Endometrium (tissue), 2 donors: ENCODE results near the gene LIMK1.

ENCODE experiments used
- FAIRE-seq: peaks from 2 replicates; lab custom pipeline; 2012; peaks lifted over from hg19 to GRCh38; lab: Jason Lieb, UNC
- donor health status: control.
- donor health status: control.

LIMK1 gene

DNA sequence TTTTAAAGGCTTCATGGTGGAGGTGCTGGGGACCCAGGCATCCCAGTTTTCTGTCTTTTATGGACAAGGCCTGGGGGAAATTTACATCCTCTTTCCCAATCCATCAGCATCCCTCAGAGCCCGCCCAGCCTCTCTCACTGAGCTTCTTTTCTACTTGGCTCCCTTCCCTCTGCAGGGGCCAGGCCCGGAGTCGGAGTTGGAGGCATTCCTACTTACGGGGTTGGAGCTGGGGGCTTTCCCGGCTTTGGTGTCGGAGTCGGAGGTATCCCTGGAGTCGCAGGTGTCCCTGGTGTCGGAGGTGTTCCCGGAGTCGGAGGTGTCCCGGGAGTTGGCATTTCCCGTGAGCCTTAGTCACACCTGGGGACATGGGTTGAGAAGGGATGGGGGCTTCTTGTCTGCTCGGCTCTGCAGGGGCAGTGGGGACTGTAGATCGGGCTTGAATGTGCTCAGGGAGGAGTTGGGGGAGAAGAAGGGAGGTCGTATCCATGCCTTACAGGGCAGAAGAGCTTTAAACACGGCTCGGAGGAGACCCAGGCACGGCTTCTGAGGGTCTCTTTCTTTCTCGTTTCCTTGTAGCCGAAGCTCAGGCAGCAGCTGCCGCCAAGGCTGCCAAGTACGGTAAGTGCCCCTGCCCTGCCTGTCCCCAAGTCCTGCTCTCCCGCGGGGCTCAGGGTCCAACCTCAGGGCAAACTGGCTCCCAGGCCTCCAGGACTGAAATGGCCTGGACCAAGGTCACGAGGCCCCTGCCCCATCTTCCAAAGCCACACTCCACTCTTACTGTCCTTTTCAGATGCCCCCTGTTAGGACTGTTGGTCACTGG lies 27.3 kb upstream of the LIMK1 start:
- no peak for FAIRE-seq

DNA sequence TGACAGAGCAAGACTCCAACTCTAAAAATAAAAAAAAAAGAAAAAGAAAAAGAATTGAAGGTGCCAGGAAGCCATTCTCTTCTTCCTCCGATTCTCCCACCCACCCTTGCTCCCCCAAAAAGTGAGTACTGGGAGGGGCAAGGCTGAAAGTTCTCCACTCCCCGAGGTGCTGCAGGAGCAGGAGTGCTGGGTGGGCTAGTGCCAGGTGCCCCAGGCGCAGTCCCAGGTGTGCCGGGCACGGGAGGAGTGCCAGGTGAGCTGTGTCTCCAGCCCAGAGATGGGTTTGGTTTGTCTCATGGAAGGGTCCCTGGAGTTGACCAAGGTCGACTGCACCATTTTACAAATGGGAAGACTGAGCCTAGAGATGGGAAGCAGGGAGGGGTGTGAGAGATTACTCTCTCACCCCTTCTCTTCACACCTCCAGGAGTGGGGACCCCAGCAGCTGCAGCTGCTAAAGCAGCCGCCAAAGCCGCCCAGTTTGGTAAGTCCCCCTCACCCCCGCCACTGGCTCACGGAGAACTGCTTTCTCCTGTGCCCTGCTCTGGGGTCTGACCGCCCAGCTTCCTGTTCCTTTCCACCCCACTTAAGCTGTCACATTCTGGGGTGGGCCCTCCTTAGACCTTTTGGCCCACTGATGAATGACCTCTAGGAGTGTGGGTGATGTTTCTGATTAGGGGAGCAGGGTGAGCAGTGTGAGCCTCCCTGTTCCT lies 26.2 kb upstream of the LIMK1 start:
- no peak for FAIRE-seq

DNA sequence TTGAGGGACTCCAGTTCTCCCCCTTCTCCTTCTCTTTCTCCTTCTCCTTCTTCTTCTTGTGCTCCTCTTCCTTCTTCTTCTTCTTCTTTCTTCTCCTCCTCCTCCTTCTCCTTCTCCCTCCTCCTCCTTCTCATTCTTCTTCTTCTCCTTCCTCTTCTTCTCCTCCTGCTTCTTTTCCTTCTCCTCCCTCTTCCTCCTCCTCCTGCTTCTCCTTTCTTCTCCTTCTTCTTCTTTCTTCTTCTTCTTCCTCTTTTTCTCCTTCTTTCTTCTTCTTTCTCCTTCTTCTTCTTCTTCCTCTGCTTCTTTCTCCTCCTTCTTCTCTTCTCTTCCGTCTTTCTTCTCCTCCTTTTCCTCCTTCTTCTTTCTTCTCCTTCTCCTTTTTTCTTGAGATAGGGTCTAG lies 25.6 kb upstream of the LIMK1 start:
- FAIRE-seq: no peak

GRCh38 chr7:74058486-74058885 lies 25.1 kb upstream of the LIMK1 start:
- FAIRE-seq: no peak

- no peak for FAIRE-seq
Measured at GRCh38 chr7:74059037-74059436, 24.6 kb upstream of the LIMK1 start.

DNA sequence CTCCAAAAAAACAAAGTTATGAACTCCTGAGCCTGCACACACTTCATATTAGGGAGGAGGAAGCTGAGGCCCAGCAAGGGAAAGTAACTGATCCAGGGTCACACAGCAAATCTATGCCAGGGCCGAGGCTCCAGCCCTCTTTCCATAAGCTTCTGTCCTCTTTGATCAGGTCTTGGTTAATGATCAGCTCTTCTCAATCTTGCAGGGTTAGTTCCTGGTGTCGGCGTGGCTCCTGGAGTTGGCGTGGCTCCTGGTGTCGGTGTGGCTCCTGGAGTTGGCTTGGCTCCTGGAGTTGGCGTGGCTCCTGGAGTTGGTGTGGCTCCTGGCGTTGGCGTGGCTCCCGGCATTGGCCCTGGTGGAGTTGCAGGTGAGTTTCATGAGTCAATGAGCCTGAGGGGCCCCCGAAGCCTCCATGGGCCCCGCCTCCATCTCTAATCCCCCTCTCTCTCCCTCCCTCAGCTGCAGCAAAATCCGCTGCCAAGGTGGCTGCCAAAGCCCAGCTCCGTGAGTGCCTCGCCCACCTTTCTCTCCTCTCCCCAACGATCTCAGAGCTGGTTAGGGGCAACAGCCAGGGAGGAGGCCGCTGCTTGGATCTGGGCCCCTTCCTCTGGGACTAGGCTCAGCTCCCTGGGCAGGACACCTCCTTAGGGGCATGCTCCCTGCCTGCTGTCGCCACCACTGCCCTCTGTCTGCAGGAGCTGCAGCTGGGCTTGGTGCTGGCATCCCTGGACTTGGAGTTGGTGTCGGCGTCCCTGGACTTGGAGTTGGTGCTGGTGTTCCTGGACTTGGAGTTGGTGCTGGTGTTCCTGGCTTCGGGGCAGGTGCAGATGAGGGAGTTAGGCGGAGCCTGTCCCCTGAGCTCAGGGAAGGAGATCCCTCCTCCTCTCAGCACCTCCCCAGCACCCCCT lies 23.7 kb upstream of the LIMK1 start:
- FAIRE-seq: no peak

DNA sequence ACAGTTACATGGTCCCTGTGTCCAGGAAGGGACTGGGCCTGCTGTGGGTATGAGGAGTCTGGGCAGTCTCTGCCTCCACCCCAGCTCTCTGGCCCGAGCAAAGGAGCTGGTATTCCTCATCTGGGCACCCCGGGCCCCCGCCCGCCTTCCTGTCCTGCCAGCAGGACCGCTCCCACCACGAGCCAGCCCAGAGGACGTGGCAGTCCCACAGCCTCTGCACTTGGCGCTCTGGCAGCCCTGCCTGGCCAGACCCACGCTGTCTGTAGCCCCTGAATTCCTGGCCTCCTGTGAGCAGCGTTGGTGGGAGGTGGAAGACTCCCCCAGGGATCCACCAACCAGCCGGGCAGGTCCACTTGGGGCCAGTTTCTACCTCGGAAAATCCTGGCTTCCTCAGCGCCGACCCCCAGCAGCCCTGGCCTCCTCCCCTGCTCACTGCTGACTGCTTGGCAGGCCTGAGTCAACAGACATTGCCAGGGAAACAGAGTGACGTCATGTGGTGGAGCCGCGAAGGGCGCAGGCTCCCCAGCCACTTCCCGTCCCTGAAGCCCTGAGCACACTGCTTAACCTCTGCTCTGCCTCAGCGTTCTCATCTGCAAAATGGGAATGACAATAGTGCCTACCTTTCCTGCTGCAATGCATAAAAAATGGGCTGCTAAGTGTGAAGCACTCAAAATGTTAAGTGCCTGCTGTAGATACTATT lies 21.6 kb upstream of the LIMK1 start:
- no peak for FAIRE-seq

DNA sequence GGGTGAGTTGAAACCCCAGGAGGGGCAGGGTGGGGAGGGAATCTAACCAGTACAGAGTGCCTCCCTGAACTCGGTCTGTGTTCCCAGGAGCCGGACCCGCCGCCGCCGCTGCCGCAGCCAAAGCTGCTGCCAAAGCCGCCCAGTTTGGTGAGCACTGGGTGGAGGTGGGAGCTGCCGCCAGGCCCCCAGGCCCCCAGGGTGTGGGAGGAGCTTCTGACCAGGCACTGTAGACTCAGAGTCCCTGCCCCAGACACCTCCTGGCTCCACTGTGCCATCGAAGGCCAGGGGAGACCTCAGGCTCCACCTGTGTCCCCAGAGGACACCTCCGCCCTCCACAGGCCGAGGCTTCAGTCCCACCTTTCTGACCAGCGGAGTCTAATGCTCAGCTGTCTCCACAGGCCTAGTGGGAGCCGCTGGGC lies 20.4 kb upstream of the LIMK1 start:
- FAIRE-seq: no peak

GRCh38 chr7:74063646-74064045 lies 20.0 kb upstream of the LIMK1 start:
- no peak for FAIRE-seq

DNA sequence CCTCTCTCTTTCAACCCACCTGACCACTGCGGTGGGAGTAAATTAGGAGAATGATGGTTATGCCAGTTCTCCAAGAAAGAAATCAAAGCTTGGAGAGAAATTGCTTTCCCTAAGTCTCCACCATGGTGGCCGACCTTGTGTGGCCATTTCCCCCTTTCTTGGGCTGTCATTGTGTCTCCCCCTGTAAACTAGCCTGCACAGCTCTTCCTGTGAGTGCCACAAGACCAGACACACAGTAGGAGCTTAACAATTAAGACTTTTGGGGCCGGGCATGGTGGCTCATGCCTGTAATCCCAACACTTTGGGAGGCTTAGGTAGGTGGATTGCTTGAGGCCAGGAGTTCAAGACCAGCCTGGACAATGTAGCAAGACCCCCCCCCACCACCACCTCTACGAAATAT lies 18.9 kb upstream of the LIMK1 start:
- no peak for FAIRE-seq

DNA sequence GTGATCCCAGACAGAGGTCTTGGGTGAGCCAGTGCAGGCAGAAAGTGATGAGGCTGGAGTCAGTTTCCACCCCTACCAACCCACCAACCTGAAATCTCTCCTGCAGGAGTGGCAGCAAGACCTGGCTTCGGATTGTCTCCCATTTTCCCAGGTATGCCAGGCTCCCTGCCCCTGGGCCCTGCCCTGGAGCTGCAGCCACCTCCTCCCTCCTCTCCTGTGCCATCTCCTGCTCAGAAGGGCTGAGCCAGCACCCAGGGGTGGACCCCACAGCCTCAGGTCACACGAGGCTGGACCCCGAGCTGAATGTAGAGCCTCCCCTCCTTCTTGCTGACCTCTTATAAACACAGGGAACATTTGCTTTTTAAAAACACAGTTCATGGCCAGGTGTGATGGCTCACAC lies 17.0 kb upstream of the LIMK1 start:
- no peak for FAIRE-seq

DNA sequence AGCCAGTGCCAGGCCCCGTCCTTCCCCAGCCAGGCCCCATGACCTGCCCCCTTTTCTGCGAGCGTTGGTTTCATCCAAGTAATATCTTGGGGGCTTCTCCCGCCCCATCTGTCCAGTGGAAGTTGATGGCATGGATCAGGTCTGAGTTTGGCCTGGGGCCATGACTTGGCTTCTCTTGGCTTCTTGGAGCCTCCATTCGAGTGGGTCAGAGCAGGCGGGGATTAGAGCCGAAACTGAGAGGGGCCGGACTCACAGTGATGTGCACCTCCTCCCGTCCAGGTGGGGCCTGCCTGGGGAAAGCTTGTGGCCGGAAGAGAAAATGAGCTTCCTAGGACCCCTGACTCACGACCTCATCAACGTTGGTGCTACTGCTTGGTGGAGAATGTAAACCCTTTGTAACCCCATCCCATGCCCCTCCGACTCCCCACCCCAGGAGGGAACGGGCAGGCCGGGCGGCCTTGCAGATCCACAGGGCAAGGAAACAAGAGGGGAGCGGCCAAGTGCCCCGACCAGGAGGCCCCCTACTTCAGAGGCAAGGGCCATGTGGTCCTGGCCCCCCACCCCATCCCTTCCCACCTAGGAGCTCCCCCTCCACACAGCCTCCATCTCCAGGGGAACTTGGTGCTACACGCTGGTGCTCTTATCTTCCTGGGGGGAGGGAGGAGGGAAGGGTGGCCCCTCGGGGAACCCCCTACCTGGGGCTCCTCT lies 15.1 kb upstream of the LIMK1 start:
- FAIRE-seq: no peak

DNA sequence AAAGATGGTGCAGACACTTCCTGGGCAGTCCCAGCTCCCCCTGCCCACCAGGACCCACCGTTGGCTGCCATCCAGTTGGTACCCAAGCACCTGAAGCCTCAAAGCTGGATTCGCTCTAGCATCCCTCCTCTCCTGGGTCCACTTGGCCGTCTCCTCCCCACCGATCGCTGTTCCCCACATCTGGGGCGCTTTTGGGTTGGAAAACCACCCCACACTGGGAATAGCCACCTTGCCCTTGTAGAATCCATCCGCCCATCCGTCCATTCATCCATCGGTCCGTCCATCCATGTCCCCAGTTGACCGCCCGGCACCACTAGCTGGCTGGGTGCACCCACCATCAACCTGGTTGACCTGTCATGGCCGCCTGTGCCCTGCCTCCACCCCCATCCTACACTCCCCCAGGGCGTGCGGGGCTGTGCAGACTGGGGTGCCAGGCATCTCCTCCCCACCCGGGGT lies 14.5 kb upstream of the LIMK1 start:
- FAIRE-seq: no peak

GRCh38 chr7:74069790-74070618 lies 13.6 kb upstream of the LIMK1 start:
- FAIRE-seq: no peak

DNA sequence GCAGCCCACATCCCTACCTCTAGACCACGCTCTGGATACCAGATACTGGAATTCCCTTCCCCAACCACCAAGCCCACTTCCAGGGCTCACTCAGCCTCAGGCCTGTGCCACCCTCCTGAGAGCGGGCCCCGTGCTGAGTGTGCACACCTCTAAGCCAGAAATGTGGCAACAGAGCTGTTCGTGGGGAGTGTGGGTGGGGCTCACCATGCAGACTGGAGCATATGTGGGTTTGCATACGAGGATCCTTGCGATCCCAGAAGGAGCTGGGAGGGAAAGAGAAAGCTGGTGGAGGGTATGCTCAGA lies 13.0 kb upstream of the LIMK1 start:
- FAIRE-seq: no peak

- FAIRE-seq: no peak
Measured at GRCh38 chr7:74071121-74071520, 12.5 kb upstream of the LIMK1 start.

DNA sequence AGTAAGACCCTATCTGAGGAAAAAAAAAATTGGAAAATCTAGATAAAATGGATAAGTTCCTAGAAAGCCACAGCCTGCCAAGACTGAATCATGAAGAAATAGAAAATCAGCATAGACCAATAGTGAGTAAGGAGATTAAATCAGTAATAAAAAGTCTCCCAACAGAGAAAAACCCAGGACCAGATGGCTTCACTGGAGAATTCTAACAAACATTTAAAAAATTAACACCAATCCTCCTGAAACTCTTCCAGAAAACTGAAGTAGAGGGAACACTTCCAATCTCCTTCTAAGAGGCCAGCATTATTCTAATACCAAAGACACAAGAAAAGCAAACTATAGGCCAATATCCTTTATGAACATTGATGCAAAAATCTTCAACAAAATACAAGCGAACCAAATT lies 8.8 kb upstream of the LIMK1 start:
- FAIRE-seq: peak; percentile 45

DNA sequence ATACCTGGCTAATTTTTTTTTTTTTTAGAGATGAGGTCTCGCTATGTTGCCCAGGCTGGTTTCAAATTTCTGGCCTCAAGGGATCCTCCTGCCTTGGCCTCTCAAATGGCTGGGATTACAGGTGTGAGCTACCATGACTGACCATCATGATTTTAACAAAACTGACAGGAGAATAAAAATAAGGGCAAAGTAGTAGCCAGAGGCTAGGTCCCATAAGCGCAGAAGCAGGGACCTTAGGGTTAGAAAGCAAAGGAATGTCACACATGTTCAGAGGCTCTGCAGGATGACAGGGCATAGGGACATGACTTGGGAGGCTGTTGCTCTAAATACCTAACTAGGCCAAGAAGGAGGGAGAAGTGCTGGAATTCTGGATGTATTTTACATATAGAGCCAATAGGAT lies 5.1 kb upstream of the LIMK1 start:
- no peak for FAIRE-seq

DNA sequence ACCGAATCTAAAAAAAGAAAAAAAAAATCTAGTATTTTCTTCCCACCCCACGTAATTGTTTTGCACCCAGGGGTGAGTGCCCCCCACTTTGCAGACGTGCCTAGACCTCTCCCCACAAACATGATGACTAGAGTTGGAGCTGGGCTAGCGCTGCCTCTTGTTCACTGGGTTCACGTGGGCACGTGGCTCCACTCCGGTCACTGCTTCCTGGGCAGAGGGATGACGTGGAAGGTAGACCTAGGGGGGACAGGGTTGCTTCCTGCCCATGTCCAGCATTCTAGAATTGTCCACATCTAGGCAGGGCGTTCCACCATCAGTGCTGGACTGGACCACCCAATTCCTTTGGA lies 861 bp upstream of the LIMK1 start:
- no peak for FAIRE-seq

DNA sequence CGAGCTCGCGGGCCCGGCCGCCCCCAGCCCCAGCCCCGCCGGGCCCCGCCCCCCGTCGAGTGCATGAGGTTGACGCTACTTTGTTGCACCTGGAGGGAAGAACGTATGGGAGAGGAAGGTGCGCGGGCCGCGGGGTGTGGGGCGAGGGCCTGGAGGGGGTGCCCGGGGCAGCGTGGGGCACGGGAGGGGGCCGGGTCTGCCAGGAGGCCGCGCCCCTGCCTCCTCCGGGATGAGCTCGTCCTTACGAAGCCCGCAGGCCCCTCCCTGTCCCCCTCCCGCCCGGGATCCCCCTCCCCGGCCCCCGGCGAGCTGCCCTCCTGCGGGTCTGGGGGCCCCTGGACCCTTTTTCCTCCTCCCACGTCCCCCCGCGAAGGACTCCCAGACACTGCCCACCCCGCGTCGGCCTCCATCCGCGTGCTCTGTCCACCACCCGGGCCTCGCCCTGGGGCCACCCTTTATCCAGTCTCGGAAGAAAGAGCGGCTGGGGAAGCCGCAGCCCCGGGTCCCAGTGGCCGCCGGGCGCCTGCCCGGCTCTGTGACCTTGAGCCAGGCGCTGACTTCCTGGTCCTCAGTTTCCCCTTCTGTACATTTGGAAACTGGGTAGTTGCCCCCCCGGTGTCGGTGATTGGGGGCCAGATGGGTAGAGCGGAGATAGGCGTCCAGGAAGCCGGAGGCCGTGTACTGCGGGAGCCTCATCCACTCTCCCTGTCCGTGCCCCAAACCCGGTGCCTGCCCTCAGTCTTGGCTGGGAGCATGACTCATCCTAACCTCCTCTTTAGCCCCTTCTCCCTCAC lies 521 bp downstream of the LIMK1 start:
- FAIRE-seq: no peak
